MG63 (cell line): ENCODE results near the gene RBM47. TPM values are rescaled to one million over a fixed set of nuclear protein-coding genes. Genes with fewer than 3 reads are reported as not detected.

Experiments
- DNase-seq: peaks from one replicate; pipeline ENCODE4 v3.0.0-alpha.2; 2020
- H3K27me3 ChIP-seq: fragments of 250-450 bp; sonication (Bioruptor Pico); 2 replicates; pipeline ENCODE4 v1.5.1; 2020; ENCODE audit warnings: mild to moderate bottlenecking, moderate library complexity
- H3K36me3 ChIP-seq: fragments of 250-450 bp; sonication (Bioruptor Pico); 2 replicates; pipeline ENCODE4 v1.5.1; 2020; ENCODE audit warnings: mild to moderate bottlenecking, moderate library complexity
- H3K4me3 ChIP-seq: fragments of 250-450 bp; sonication (Bioruptor Pico); 2 replicates; pipeline ENCODE4 v1.5.1; 2020; ENCODE audit warnings: mild to moderate bottlenecking, moderate library complexity
- H3K9me3 ChIP-seq: fragments of 250-450 bp; sonication (Bioruptor Pico); 2 replicates; pipeline ENCODE4 v1.5.1; 2020; ENCODE audit warnings: mild to moderate bottlenecking, moderate library complexity
- total RNA-seq: library from RNA; depleted of rRNA; stranded (reverse); fragments of >200 nt; shearing (Covaris generic); gene quantifications from 2 replicates; pipeline ENCODE4 v1.2.3, GENCODE V29; 2014; ENCODE audit warnings: low replicate concordance; rRNA removed

The RBM47 gene
- total RNA-seq, result 0.66 TPM in 1 of 2 replicates, not detected in the other

DNA sequence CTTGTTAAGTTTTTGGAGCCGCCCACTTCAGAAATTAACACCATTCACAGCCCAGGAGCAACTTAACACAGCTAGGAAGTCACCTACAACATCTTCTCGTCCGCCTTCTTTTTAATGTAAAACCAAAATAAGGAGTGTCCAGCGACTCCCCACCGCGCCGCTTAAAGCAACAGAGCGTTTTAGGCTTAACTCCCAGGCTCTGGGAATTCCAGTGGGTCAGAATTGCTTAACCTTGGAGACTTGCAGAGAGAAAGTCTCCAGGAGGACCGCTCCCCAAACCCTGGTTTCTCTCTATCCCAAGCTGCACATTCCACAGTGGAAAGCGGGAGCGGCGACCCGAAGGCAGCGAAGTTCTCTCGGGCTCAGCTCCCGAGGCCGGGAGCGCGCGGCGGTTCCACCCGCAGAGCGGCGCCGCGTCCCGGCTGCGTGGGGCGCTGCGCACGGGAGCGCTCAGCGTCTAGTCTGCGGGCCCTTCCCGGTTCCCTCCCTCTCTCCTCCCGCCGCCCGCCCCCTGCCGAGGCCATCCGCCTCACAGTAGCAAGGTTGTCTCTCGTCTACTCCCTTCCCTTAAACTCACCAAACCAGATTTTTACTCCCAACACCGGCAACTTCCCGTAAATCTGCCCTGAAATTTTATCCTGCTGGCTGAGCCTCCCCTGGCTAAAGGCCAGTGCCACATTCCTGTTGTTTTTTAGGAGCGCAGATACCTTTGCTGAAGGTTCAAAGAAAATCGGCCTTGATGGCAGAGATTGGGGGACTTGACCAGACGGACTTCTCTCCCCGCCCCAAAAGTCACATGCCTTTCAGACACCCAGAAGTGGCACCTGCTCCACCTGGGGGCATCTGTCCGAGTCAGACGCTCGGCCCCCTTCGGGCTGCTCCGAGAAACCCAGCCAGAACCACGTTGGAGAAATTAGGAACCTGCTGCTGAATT, at the start of gene RBM47:
Gene RBM47, minus strand, starts transcription at position 464 of the 934 bp plus-strand sequence. CDS start 190,971 bp downstream, outside the sequence.
- peak within 1 kb of the TSS; percentile 55 for H3K4me3 ChIP-seq
- no peaks in the 10 kb centered on the region for H3K36me3 ChIP-seq
- H3K9me3 ChIP-seq, result no peaks in the 10 kb centered on the region

DNA sequence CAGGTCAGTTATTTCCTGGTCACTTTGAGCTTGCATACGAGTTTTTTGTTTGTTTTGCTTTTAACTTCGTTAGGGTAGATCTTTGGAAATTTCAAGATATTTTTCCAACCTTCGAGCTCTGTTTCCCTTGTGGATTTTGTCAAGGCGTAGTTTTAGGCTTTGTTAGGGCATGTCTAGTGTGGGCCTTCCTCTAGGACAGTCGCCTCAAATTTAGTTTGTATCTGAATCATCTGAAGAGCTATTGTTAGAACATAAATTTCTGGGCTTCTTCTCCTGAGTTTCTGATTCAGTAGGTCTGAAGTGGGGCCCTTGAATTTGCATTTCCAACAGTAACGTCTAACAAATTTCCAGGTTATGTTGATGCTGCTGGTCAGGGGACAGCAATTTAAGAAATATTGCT, 48.8 kb upstream of the RBM47 start:
- Histone ChIP-seq H3K27me3 (no peaks in the 10 kb centered on the region), H3K4me3 (no peak overlapping the region), H3K9me3 (no peaks in the 10 kb centered on the region), H3K36me3 (no peaks in the 10 kb centered on the region)
- DNase-seq, result no peak

More for the DNA sequence above, at the start of gene RBM47:
- DNase-seq, result peak; percentile 51
- H3K27me3 ChIP-seq, result no peaks in the 10 kb centered on the region

DNA sequence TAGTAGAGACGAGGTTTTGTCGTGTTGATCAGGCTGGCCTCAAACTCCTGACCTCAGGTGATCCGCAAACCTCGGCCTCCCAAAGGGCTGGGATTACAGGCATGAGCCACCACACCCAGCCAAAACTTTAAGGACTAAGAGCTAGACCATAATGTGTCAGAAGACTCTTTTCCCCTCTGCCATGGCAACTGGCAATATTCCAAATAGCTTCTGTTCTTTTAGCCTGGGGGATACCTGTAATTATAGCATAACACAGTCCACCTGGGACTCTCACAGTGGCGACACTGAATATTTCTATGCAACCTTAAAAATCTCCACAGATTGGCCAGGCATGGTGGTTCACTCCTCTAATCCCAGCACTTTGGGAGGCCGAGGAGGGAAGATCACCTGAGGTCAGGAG, 45.5 kb upstream of the RBM47 start:
- Histone ChIP-seq H3K36me3 (no peaks in the 10 kb centered on the region), H3K9me3 (no peaks in the 10 kb centered on the region), H3K27me3 (no peaks in the 10 kb centered on the region), H3K4me3 (no peak overlapping the region)
- no peak for DNase-seq

DNA sequence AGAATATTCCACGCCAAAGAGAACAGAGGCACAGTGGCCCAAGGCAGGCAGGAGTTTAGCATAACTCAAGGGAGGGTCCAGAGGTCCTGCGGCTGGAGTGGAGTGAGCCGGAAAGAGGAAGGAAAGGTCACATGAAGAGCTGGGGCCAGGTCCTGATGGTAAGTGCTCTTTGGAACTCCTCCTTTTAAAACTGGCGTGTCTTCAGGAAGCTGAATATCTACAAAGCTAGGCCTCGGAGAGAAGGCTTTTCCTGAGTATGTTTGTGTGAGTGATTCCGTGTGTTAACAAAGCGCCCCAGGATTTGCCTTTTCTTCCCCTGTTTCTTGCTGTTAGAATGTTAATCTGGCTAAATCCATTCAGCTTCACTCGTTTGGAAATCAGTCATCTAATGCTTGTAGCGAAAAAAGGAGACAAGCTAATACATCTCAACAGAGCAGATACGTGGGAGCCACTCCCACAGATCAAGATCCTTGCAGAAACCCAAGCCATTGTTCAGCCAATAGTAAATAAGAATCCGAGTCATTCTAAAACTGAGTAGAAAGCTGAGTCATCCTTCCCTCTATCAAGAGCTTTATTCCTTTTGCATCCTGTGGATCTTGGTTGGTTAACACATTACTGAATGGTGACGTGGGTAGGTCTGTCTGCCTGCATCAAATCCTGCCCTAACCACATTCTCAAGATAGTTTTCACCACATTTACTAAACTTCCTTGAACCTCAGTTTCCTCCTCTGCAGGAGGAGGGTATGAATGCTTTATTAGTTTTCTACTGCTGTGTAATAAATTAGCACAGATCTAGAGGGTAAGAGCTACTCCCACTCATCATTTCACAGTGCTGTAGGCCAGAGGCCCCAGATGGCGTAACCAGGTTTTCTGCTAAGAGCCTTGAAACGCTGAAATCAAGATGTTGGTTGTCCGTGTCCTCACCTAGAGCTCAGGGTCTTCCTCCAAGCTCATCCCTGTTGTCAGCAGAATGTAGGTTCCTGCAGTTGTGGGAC, 43.2 kb upstream of the RBM47 start:
- DNase-seq, result no peak
- Histone ChIP-seq H3K36me3 (no peaks in the 10 kb centered on the region), H3K27me3 (no peaks in the 10 kb centered on the region), H3K9me3 (no peaks in the 10 kb centered on the region), H3K4me3 (no peak overlapping the region)

DNA sequence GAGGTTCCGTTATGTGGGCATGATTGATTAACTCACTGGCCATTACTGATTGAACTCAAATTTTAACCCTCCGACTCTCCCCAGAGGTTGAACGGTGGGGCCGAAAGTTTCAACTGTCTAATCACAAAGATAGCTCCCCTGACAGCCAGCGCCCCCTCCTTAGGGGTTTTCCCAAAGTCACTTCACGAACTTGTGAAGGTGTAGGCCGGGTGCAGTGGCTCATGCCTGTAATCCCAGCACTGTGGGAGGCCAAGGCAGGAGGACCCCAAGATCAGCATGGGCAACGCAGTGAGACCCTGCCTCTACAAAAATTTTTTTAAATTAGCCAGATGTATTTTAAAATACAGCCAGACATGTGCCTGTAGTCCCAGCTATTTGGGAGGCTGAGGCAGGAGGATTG, 39.8 kb upstream of the RBM47 start:
- H3K4me3 ChIP-seq, result no peak overlapping the region
- no peaks in the 10 kb centered on the region for H3K36me3 ChIP-seq
- no peak for DNase-seq
- H3K27me3 ChIP-seq, result no peaks in the 10 kb centered on the region
- no peaks in the 10 kb centered on the region for H3K9me3 ChIP-seq

DNA sequence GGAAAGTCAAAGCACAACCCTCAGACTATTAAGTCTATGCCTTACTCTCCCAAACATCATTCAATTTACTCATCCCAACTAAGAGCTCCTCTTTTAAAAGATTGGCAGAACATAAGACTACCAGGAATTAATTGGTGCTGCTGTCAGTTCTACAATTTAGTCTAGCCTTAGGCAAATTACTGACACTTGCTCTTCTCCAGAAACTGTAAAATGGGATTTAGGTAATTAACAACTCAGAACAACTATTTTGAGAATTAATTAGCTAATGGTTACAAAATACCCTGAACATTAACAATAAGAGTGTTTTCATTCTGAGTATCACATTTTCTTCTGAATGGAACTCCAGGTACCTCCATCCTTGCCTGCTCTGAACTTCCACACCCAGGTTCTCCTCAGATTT, 36.2 kb upstream of the RBM47 start:
- DNase-seq, result no peak
- H3K36me3 ChIP-seq, result no peaks in the 10 kb centered on the region
- no peaks in the 10 kb centered on the region for H3K9me3 ChIP-seq
- no peaks in the 10 kb centered on the region for H3K27me3 ChIP-seq
- no peak overlapping the region for H3K4me3 ChIP-seq

DNA sequence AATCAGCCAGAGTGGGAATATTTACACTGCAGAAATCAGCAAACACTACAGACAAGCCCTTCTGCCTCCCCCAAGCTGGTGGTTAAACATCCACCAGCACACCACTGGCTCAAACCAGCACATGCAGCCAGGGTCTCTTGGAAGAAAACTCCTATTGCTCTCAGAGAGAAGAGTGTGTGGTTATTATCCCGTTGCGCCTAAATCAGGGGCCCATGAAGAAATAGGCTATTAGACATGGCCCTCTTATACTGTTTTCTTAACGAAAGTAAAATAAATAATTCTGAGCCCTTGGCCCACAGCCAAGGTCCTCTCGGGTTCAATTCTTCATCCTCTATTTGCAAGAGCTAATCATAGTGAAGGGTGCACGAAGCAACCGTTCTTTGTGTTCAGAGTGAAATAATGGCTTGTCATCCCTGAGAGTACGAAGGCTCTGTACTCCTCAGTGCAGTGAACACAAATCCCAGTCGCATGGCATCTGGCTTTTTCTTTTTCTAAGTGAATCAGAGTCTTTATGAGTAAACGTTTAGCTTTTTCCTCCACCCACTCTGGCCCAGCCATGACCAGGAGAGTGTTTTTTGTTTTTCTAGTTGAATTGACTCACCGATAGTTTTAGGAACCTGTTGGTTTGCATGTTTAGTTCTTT, 33.4 kb upstream of the RBM47 start:
- no peaks in the 10 kb centered on the region for H3K27me3 ChIP-seq
- H3K36me3 ChIP-seq, result no peaks in the 10 kb centered on the region
- peak; percentile 26 for DNase-seq
- no peaks in the 10 kb centered on the region for H3K9me3 ChIP-seq
- no peak overlapping the region for H3K4me3 ChIP-seq

DNA sequence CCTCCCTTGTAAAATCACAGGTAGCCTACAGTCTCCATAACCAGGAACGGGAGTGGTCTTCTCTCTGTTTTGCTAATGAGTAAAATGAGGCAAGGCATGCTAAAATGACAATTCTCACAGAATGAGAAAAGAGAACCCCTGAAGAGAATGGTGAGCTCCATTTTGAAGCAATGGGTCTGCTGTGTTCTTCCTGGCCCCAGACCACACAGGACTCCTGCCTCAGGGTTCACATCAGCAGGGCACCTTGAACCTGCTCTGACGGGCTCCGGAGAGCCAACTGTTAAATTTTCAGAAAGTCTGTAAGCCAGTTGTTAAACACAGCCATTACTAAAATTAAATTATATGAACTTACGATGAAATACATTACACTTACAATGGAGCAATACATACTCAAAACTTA, 32.1 kb upstream of the RBM47 start:
- no peak overlapping the region for H3K4me3 ChIP-seq
- H3K9me3 ChIP-seq, result no peaks in the 10 kb centered on the region
- no peaks in the 10 kb centered on the region for H3K36me3 ChIP-seq
- DNase-seq, result no peak
- no peaks in the 10 kb centered on the region for H3K27me3 ChIP-seq

DNA sequence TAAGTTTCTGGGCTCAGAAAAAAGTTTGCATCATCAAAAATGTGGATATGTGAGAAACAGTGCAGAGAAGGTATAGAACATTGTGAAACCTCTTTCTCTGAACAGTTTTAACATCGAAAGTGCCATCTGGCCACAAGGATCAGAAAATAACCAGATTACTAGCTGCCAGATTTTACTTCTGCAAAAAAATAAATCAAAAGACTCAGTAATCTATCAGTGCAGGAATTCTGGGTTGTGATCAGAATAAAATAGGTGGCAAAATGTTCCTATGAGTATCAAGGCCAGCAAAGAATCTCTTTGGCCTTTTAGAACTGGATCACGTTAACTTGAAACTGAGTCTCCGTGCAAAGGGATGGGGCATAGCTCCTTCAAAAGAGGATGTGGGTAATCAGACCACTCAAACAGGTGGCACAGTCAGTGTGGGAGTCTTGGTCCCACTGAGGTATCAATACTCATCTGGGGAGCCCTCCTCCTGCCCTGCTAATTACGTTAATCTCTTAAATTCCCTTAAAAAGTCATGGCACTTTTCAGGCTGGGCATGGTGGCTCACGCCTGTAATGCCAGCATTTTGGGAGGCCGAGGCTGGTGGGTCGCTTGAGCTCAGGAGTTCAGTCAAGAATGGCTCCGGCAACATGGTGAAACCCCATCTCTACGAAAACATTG, 26.7 kb upstream of the RBM47 start:
- Histone ChIP-seq H3K9me3 (no peaks in the 10 kb centered on the region), H3K27me3 (no peaks in the 10 kb centered on the region), H3K4me3 (no peak overlapping the region), H3K36me3 (no peaks in the 10 kb centered on the region)
- no peak for DNase-seq

DNA sequence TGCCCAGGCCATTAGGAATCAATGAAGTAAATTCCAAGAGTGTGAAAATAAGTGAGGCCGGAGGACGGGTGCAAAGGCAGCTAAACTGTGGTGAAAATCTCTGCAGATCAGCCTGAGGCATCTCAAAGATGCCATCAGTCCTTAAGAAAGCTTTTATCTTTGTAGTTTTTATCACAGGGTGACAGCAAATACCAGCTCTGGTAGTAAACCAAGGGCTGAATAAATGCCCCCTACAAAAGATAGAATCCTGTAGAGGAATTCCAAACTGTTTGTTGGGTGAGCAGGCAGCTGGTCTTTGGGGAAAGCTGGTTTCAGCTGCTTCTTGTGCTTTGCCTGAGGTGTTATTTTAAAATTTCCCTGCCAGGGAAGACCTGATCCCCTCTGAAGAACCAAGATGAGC, 21.6 kb upstream of the RBM47 start:
- DNase-seq, result no peak
- H3K27me3 ChIP-seq, result no peaks in the 10 kb centered on the region
- no peaks in the 10 kb centered on the region for H3K36me3 ChIP-seq
- no peaks in the 10 kb centered on the region for H3K9me3 ChIP-seq
- no peak overlapping the region for H3K4me3 ChIP-seq

DNA sequence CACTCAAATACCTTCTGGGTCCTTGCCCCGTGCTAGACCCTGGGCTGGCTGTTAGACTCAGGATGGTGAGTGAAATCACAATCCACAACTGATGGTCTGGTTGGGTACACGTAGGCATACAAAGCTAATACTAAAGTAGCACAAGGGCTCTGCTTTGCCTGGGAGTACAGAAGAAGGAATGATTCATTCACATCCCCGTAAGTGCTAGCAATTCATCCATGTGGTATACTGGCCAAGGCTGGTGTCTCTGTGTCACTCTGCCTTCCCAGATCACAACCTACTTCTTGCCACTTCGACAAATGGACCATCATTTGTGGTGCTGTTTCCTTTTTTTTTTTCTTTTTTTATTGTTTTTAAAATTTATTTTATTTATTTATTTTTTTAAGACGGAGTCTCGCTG, 19.7 kb upstream of the RBM47 start:
- DNase-seq, result no peak
- no peaks in the 10 kb centered on the region for H3K9me3 ChIP-seq
- no peak overlapping the region for H3K4me3 ChIP-seq
- H3K27me3 ChIP-seq, result no peaks in the 10 kb centered on the region
- H3K36me3 ChIP-seq, result no peaks in the 10 kb centered on the region

DNA sequence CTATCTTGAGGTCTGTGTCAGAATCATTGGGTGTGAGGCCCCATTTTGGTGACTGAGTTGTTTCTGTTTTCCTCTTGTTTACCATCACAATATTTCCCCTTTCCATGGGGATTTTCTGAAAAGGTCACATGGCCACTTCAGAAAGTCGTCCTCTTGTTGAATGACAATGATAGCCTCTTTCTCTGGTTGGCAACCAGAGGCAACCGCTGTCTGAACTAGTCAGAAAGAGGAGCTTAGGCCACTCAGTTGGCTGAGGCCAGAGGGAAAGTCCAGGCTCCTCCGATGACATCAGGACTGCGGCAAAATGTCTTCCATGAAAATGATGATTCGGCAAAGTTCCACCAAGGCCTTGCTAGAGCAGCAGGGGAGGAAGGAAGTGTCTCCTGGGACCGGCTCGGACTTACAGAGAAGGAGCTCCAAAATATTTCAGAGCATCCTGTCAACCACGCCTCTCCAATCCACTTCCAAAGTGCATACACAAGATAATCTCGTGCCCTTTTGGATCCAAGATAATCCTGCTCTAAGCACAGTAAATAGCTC, 19.1 kb upstream of the RBM47 start:
- DNase-seq, result no peak
- Histone ChIP-seq H3K27me3 (no peaks in the 10 kb centered on the region), H3K9me3 (no peaks in the 10 kb centered on the region), H3K36me3 (no peaks in the 10 kb centered on the region), H3K4me3 (no peak overlapping the region)

DNA sequence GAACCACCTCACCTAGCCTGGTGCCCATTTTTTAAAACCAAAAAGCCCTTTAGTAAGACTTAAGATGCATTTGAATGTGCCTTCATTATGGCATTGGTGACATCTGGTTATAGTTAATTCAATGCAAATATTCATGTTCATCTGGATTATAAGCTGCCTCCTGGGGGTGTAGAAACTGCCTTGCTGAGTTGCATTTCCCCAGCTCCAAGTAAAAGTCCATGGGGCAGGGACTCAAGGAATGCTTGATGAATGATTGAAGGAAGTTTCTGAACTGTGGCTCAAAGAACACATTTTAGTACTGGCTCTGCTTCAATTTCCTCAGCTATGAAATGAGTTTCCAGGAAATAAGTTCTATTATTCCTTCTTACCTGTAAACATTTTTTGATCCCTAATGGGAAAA, 18.5 kb upstream of the RBM47 start:
- DNase-seq, result no peak
- H3K9me3 ChIP-seq, result no peaks in the 10 kb centered on the region

DNA sequence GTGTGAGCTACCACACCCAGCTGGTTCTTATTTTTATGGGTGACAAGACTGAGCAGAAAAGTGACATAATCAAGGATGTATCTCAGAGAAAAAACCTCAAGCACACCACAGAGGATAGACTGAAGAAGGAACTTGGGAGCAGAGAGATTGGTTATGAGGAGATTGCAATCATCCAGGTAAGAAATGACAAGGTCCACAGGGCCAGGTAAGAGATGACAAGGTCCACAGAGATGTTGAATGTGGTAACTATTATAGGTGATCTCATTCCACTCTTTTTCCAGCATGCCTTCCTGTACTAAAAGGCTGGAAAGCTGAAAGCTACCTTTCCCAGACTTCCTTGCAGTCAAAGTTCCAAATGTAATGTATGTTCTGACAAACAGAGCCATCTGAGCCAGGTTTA, 15.9 kb upstream of the RBM47 start:
- DNase-seq, result no peak
- no peaks in the 10 kb centered on the region for H3K36me3 ChIP-seq
- no peak overlapping the region for H3K4me3 ChIP-seq
- no peaks in the 10 kb centered on the region for H3K9me3 ChIP-seq
- no peaks in the 10 kb centered on the region for H3K27me3 ChIP-seq

More for the DNA sequence above, 18.5 kb upstream of the RBM47 start:
- H3K4me3 ChIP-seq, result no peak overlapping the region
- no peaks in the 10 kb centered on the region for H3K36me3 ChIP-seq
- H3K27me3 ChIP-seq, result no peaks in the 10 kb centered on the region

DNA sequence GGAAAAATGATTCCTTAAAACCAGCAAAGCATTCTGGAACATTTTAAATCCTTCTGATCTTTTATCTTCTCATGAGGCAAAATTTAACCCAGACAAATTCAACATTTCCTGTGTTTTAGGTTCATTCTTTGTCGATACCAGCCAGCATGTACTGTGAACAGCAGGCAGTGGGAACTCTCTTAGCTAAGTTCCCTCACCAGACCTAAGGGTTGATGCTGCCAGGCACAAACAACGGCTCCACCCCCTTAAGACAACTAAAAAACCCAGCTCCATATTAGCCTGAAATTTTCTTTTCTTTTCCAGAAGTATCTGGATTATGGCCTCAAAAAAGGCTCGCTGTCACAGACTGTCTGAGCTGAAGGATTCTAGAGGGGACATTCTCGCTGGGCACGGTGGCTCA, 2.4 kb upstream of the RBM47 start:
- Histone ChIP-seq H3K9me3 (no peaks in the 10 kb centered on the region), H3K4me3 (no peak overlapping the region), H3K27me3 (no peaks in the 10 kb centered on the region), H3K36me3 (no peaks in the 10 kb centered on the region)
- DNase-seq, result no peak
